ENCODE results near the gene CCDC149. TPM values are rescaled to one million over a fixed set of nuclear protein-coding genes. Genes with fewer than 3 reads are reported as not detected.

CCDC149 gene
- total RNA-seq, 4 donors from 2014 or later: 2.8 to 10.0 (median 4.8) TPM

- Histone ChIP-seq H3K27me3 (no peaks in the 10 kb centered on the region), H3K9me3 (peaks cover 0 to 2% (median 0%) of the 10 kb centered on the region in 3 donors), H3K36me3 (no peaks in the 10 kb centered on the region), H3K4me1 (no peaks in the 10 kb centered on the region), H3K27ac (no peak overlapping the region), H3K4me3 (no peak overlapping the region)
- in situ Hi-C loops (cut with MboI; ENCODE audit: low sequenced_read_pairs in 4 of 4): no loop called here
- TF ChIP-seq, protein P1, sequence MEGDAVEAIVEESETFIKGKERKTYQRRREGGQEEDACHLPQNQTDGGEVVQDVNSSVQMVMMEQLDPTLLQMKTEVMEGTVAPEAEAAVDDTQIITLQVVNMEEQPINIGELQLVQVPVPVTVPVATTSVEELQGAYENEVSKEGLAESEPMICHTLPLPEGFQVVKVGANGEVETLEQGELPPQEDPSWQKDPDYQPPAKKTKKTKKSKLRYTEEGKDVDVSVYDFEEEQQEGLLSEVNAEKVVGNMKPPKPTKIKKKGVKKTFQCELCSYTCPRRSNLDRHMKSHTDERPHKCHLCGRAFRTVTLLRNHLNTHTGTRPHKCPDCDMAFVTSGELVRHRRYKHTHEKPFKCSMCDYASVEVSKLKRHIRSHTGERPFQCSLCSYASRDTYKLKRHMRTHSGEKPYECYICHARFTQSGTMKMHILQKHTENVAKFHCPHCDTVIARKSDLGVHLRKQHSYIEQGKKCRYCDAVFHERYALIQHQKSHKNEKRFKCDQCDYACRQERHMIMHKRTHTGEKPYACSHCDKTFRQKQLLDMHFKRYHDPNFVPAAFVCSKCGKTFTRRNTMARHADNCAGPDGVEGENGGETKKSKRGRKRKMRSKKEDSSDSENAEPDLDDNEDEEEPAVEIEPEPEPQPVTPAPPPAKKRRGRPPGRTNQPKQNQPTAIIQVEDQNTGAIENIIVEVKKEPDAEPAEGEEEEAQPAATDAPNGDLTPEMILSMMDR (IDR thresholded peaks at IDR 0.05 in 4 of 5, conservative IDR thresholded peaks at IDR 0.05 in 1 of 5): no peak
- TF ChIP-seq POLR2A (IDR thresholded peaks at IDR 0.05): no peak
- ATAC-seq (no peak), DNase-seq (no peak)
- intact Hi-C loops (cut with DNase I; ENCODE audit: low total_unique reads): no loop called here
Measured at GRCh38 chr4:24928708-24929107, 15.9 kb upstream of the CCDC149 start.

GRCh38 chr4:24927049-24927448, 14.2 kb upstream of the CCDC149 start:
- Histone ChIP-seq H3K9me3 (no peaks in the 10 kb centered on the region), H3K27me3 (no peaks in the 10 kb centered on the region), H3K4me3 (no peak overlapping the region), H3K36me3 (no peaks in the 10 kb centered on the region), H3K27ac (no peak overlapping the region), H3K4me1 (no peaks in the 10 kb centered on the region)
- DNase-seq (no peak), ATAC-seq (no peak)
- in situ Hi-C loops (cut with MboI; ENCODE audit: low sequenced_read_pairs in 4 of 4): no loop called here
- TF ChIP-seq POLR2A (IDR thresholded peaks at IDR 0.05): no peak
- TF ChIP-seq, protein P1 (IDR thresholded peaks at IDR 0.05 in 4 of 5, conservative IDR thresholded peaks at IDR 0.05 in 1 of 5): no peak
- intact Hi-C loops (cut with DNase I; ENCODE audit: low total_unique reads): no loop called here

DNA sequence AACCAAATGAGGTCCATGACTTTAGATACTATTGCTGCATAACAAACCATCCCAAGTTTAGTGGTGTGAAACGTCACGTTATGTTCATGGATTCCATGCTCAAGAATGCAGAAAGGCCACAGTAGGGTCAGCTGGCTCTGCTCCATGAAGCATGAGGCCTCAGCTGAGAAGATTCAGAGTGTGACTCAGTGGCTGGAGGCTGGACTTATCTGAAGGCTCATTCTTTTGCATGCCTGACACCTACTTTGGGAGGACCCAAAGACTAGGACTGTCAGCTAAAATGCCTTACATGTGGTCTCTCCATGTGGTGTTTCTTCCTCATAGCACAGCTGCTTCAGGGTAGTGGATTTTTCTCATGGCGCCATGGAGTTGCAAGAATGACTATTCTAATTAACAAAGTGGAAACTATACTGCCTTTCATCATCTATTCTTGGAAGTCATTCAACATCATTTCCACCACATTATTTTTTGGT, 11.5 kb upstream of the CCDC149 start:
- Histone ChIP-seq H3K27ac (no peak overlapping the region), H3K4me3 (no peak overlapping the region), H3K36me3 (no peaks in the 10 kb centered on the region), H3K4me1 (no peaks in the 10 kb centered on the region), H3K27me3 (no peaks in the 10 kb centered on the region), H3K9me3 (no peaks in the 10 kb centered on the region)
- no peak for TF ChIP-seq POLR2A (IDR thresholded peaks at IDR 0.05)
- TF ChIP-seq, protein P1 (IDR thresholded peaks at IDR 0.05 in 4 of 5, conservative IDR thresholded peaks at IDR 0.05 in 1 of 5): no peak
- in situ Hi-C loops (cut with MboI; ENCODE audit: low sequenced_read_pairs in 4 of 4) (no loop called here), intact Hi-C loops (cut with DNase I; ENCODE audit: low total_unique reads) (no loop called here)
- DNase-seq (no peak), ATAC-seq (no peak)

- in situ Hi-C loops (cut with MboI; ENCODE audit: low sequenced_read_pairs in 4 of 4) (no loop called here), intact Hi-C loops (cut with DNase I; ENCODE audit: low total_unique reads) (no loop called here)
- no peak overlapping the region for H3K27ac ChIP-seq
- no peak overlapping the region for H3K4me3 ChIP-seq
- H3K27me3 ChIP-seq: no peaks in the 10 kb centered on the region
- no peak for DNase-seq
- ATAC-seq: no peak
- H3K36me3 ChIP-seq: no peaks in the 10 kb centered on the region
- no peaks in the 10 kb centered on the region for H3K9me3 ChIP-seq
- TF ChIP-seq, protein P1 (IDR thresholded peaks at IDR 0.05 in 4 of 5, conservative IDR thresholded peaks at IDR 0.05 in 1 of 5): no peak
- TF ChIP-seq POLR2A (IDR thresholded peaks at IDR 0.05): no peak
- H3K4me1 ChIP-seq: no peaks in the 10 kb centered on the region
Measured at GRCh38 chr4:24923550-24923949, 10.7 kb upstream of the CCDC149 start.

- H3K27ac ChIP-seq: no peak overlapping the region
- no peaks in the 10 kb centered on the region for H3K27me3 ChIP-seq
- no peak overlapping the region for H3K4me3 ChIP-seq
- intact Hi-C loops (cut with DNase I; ENCODE audit: low total_unique reads) (no loop called here), in situ Hi-C loops (cut with MboI; ENCODE audit: low sequenced_read_pairs in 4 of 4) (no loop called here)
- TF ChIP-seq, protein P1 (IDR thresholded peaks at IDR 0.05 in 4 of 5, conservative IDR thresholded peaks at IDR 0.05 in 1 of 5): no peak
- TF ChIP-seq POLR2A (IDR thresholded peaks at IDR 0.05): no peak
- no peaks in the 10 kb centered on the region for H3K9me3 ChIP-seq
- ATAC-seq (no peak), DNase-seq (no peak)
- H3K4me1 ChIP-seq: no peaks in the 10 kb centered on the region
- H3K36me3 ChIP-seq: no peaks in the 10 kb centered on the region
Measured at GRCh38 chr4:24923002-24923401, 10.2 kb upstream of the CCDC149 start.
